ENCODE data around the gene ATRN. TPM values are rescaled to one million over a fixed set of nuclear protein-coding genes. Genes with fewer than 3 reads are reported as not detected.

Gene ATRN
- polyA plus RNA-seq, 1 donor (not counting 4 experiments of a cell fraction or from before 2014, with no cell fraction given) = 49.9 TPM

- no peak for FAIRE-seq
- no peaks in the 10 kb centered on the region for H3K9me3 ChIP-seq (ENCODE audit: control insufficient read depth, low read depth, low read length)
These were observed 77.1 kb downstream of the ATRN start for GRCh38 chr20:3547906-3548305.

GRCh38 chr20:3550837-3551236, 80.0 kb downstream of the ATRN start:
- Histone ChIP-seq H4K20me1 (ENCODE audit: control insufficient read depth, extremely low read depth, insufficient read depth, low read length) (no peaks in the 10 kb centered on the region), H3K4me3 (ENCODE audit: control insufficient read depth in 2 of 3, extremely low read depth in 1 of 3, insufficient read depth in 2 of 3, low read depth in 1 of 3, low read length in 3 of 3) (no peak overlapping the region), H3K4me2 (ENCODE audit: control insufficient read depth, extremely low read depth, insufficient read depth, low read depth, low read length) (no peak overlapping the region), H3K9ac (ENCODE audit: control insufficient read depth, extremely low read depth, insufficient read depth, low read length) (no peak overlapping the region), H3K9me1 (ENCODE audit: control insufficient read depth, extremely low read depth, insufficient read depth, low read length) (no peaks in the 10 kb centered on the region), H3K27me3 (ENCODE audit: control insufficient read depth, extremely low read depth, insufficient read depth, low read length) (no peaks in the 10 kb centered on the region), H3K36me3 (ENCODE audit: control insufficient read depth in 2 of 2, extremely low read depth in 1 of 2, insufficient read depth in 2 of 2, low read length in 2 of 2) (peaks cover 0 to 12% of the 10 kb centered on the region in 2 experiments), H3K9me3 (ENCODE audit: control insufficient read depth, low read depth, low read length) (no peaks in the 10 kb centered on the region), H2AFZ (ENCODE audit: control insufficient read depth, low read length) (no peak overlapping the region), H3K79me2 (ENCODE audit: control insufficient read depth, insufficient read depth, low read length) (no peaks in the 10 kb centered on the region), H3K27ac (ENCODE audit: control insufficient read depth, insufficient read depth, low read length) (no peak overlapping the region), H3K4me1 (ENCODE audit: control insufficient read depth, extremely low read depth, insufficient read depth, low read length) (peaks cover 3% of the 10 kb centered on the region)
- TF ChIP-seq, protein P1, sequence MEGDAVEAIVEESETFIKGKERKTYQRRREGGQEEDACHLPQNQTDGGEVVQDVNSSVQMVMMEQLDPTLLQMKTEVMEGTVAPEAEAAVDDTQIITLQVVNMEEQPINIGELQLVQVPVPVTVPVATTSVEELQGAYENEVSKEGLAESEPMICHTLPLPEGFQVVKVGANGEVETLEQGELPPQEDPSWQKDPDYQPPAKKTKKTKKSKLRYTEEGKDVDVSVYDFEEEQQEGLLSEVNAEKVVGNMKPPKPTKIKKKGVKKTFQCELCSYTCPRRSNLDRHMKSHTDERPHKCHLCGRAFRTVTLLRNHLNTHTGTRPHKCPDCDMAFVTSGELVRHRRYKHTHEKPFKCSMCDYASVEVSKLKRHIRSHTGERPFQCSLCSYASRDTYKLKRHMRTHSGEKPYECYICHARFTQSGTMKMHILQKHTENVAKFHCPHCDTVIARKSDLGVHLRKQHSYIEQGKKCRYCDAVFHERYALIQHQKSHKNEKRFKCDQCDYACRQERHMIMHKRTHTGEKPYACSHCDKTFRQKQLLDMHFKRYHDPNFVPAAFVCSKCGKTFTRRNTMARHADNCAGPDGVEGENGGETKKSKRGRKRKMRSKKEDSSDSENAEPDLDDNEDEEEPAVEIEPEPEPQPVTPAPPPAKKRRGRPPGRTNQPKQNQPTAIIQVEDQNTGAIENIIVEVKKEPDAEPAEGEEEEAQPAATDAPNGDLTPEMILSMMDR (optimal IDR thresholded peaks at IDR 0.05 in 1 of 3, IDR thresholded peaks at IDR 0.05 in 1 of 3, conservative IDR thresholded peaks at IDR 0.05 in 1 of 3; ENCODE audit: extremely low read depth in 1 of 3, insufficient read depth in 2 of 3, low read length in 3 of 3) = no peak
- no peak for TF ChIP-seq EZH2 (IDR thresholded peaks at IDR 0.05; ENCODE audit: low read length)
- DNase-seq (ENCODE audit: low read depth, low spot score) = no peak
- no peak for FAIRE-seq
- dilution Hi-C loops (cut with MboI; ENCODE audit: extremely low pct_ligation_motif_present, low sequenced_read_pairs) = no loop called here

More at GRCh38 chr20:3547906-3548305, 77.1 kb downstream of the ATRN start:
- Histone ChIP-seq H3K4me3 (ENCODE audit: control insufficient read depth in 2 of 3, extremely low read depth in 1 of 3, insufficient read depth in 2 of 3, low read depth in 1 of 3, low read length in 3 of 3) (no peak overlapping the region), H4K20me1 (ENCODE audit: control insufficient read depth, extremely low read depth, insufficient read depth, low read length) (no peaks in the 10 kb centered on the region), H3K36me3 (ENCODE audit: control insufficient read depth in 2 of 2, extremely low read depth in 1 of 2, insufficient read depth in 2 of 2, low read length in 2 of 2) (peaks cover 0 to 12% of the 10 kb centered on the region in 2 experiments), H2AFZ (ENCODE audit: control insufficient read depth, low read length) (no peak overlapping the region), H3K27me3 (ENCODE audit: control insufficient read depth, extremely low read depth, insufficient read depth, low read length) (no peaks in the 10 kb centered on the region), H3K4me1 (ENCODE audit: control insufficient read depth, extremely low read depth, insufficient read depth, low read length) (peaks cover 29% of the 10 kb centered on the region), H3K9me1 (ENCODE audit: control insufficient read depth, extremely low read depth, insufficient read depth, low read length) (no peaks in the 10 kb centered on the region), H3K9ac (ENCODE audit: control insufficient read depth, extremely low read depth, insufficient read depth, low read length) (no peak overlapping the region), H3K27ac (ENCODE audit: control insufficient read depth, insufficient read depth, low read length) (no peak overlapping the region), H3K4me2 (ENCODE audit: control insufficient read depth, extremely low read depth, insufficient read depth, low read depth, low read length) (no peak overlapping the region), H3K79me2 (ENCODE audit: control insufficient read depth, insufficient read depth, low read length) (no peaks in the 10 kb centered on the region)
- DNase-seq (ENCODE audit: low read depth, low spot score) = no peak
- TF ChIP-seq, protein P1 (optimal IDR thresholded peaks at IDR 0.05 in 1 of 3, IDR thresholded peaks at IDR 0.05 in 1 of 3, conservative IDR thresholded peaks at IDR 0.05 in 1 of 3; ENCODE audit: extremely low read depth in 1 of 3, insufficient read depth in 2 of 3, low read length in 3 of 3) = no peak
- no peak for TF ChIP-seq EZH2 (IDR thresholded peaks at IDR 0.05; ENCODE audit: low read length)
- dilution Hi-C loops (cut with MboI; ENCODE audit: extremely low pct_ligation_motif_present, low sequenced_read_pairs) = no loop called here

Measured in keratinocyte (primary cell).